ENCODE results near the gene VWC2L. TPM values are rescaled to one million over a fixed set of nuclear protein-coding genes. Genes with fewer than 3 reads are reported as not detected.

VWC2L gene
- total and polyA plus RNA-seq, 2 donors (not counting 3 experiments of a cell fraction or from before 2014, with no cell fraction given): not detected

GRCh38 chr2:214450118-214450894, 39.5 kb downstream of the VWC2L start:
- no TSS peak for BruUV-seq (replicated peaks)
- H3K4me1 ChIP-seq (ENCODE audit: control insufficient read depth, extremely low read depth, insufficient read depth, low read length): no peaks in the 10 kb centered on the region
- ChIA-PET POLR2A (no interaction called here), CTCF (no interaction called here)
- FAIRE-seq (no peak), DNase-seq (ENCODE audit: low read depth, low spot score) (no peak)
- no peak for TF ChIP-seq MYC (IDR thresholded peaks at IDR 0.05; ENCODE audit: low read depth, low read length)
- no peak for TF ChIP-seq EZH2 (IDR thresholded peaks at IDR 0.05; ENCODE audit: borderline replicate concordance, low read depth, low read length, severe bottlenecking)
- no peak for TF ChIP-seq POLR2A (IDR thresholded peaks at IDR 0.05; ENCODE audit: low read depth, low read length)
- no peak for TF ChIP-seq MAX (IDR thresholded peaks at IDR 0.05; ENCODE audit: insufficient read depth, insufficient read length)
- no peak for TF ChIP-seq GATA2 (IDR thresholded peaks at IDR 0.05; ENCODE audit: insufficient read depth, insufficient read length, low read depth, low read length)
- no peak for TF ChIP-seq CTCF (IDR thresholded peaks at IDR 0.05; ENCODE audit: extremely low read depth in 1 of 2, insufficient read depth in 1 of 2, low read depth in 1 of 2, low read length in 2 of 2)
- TF ChIP-seq FOS (IDR thresholded peaks at IDR 0.05; ENCODE audit: borderline replicate concordance, insufficient read depth, low read length): no peak
- TF ChIP-seq JUN (IDR thresholded peaks at IDR 0.05; ENCODE audit: borderline replicate concordance, insufficient read depth, insufficient read length, low read depth): no peak
- no peak for TF ChIP-seq POLR2AphosphoS5 (IDR thresholded peaks at IDR 0.05; ENCODE audit: insufficient read depth, low read depth, low read length)
- H3K79me2 ChIP-seq (ENCODE audit: control insufficient read depth, insufficient read depth, low read length): no peaks in the 10 kb centered on the region
- H3K4me2 ChIP-seq (ENCODE audit: insufficient read depth, low read length): no peak overlapping the region
- H3K36me3 ChIP-seq (ENCODE audit: control insufficient read depth in 2 of 2, extremely low read depth in 1 of 2, insufficient read depth in 2 of 2, low read length in 2 of 2): no peaks in the 10 kb centered on the region
- H3K9me1 ChIP-seq (replicated peaks; ENCODE audit: control insufficient read depth, extremely low read depth, insufficient read depth, low read length): no peaks in the 10 kb centered on the region
- dilution Hi-C loops (cut with MboI; ENCODE audit: extremely low pct_ligation_motif_present, low sequenced_read_pairs) (no loop called here), intact Hi-C loops (cut with micrococcal nuclease) (no loop called here)
- no peak overlapping the region for H3K27ac ChIP-seq (ENCODE audit: insufficient read depth, low read depth, low read length)
- H3K9me3 ChIP-seq (replicated peaks; ENCODE audit: control insufficient read depth, insufficient read depth, low read length): no peaks in the 10 kb centered on the region
- H3K9ac ChIP-seq (replicated peaks; ENCODE audit: extremely low read depth, insufficient read depth, low read length): no peak overlapping the region
- no peaks in the 10 kb centered on the region for H4K20me1 ChIP-seq (replicated peaks; ENCODE audit: control insufficient read depth, extremely low read depth, insufficient read depth, low read length)
- no peaks in the 10 kb centered on the region for H3K27me3 ChIP-seq (ENCODE audit: control insufficient read depth in 2 of 2, insufficient read depth in 2 of 2, low read length in 2 of 2)
- no peak overlapping the region for H3K4me3 ChIP-seq (replicated peaks in 1 of 3; ENCODE audit: insufficient read depth in 1 of 3, low read depth in 1 of 3, low read length in 3 of 3)
- H2AFZ ChIP-seq (ENCODE audit: low read depth, low read length): no peak overlapping the region
